NCI-H1105 treated with DMSO at 0.1 percent for 48 hours (cell line): ENCODE data around the gene GTF3C5.
A peak's percentile ranks its signal among the peaks of the same experiment; 100 is the strongest.
"Not testable (repeated sequence)": the region's sequence is repeated elsewhere in the genome, so short reads cannot be mapped to it uniquely, and the experiment has no call there.

Experiments
- DNase-seq: peaks from one replicate; lab custom pipeline; 2025; lab: John Stamatoyannopoulos, UW

Gene GTF3C5

DNA sequence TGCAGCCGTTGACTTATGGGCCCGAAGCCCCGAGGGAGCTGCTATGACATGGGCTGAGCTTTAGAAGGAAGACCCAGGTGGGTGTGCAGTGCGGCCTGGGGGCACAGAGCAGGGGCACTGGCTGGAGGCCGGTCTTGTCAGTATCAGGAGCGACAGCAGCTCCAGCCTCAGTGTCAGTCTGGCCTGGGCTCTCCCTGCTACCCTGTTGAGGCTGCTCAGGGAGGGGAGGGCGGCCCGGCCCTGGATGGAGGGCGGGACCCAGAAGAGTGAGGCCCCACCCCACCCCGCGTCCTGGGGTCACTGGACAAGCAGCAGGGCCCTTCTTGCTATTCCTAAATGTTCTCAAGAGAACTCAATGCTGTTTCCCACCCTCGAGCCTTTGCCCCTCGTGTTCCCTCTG is 34.3 kb upstream of the GTF3C5 start:
- no peak for DNase-seq

DNA sequence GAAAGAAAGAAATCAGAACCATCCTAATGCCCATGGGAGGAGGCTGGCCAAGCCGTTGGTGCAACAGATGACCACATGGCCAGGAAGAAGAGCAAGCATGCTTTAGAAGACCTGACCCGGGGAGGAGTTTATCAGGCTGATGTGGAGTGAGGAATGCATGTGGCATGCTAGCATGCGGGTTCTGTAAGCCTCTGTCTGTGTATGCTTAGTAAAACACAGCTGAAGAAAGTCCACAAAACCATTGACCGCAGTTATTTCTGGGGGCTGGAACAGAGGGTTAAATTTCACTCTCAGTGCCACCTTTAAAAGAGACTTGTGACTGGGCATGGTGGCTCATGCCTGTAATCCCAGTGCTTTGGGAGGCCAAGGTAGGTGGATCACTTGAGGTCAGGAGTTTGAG is 33.2 kb upstream of the GTF3C5 start:
- no peak for DNase-seq

DNA sequence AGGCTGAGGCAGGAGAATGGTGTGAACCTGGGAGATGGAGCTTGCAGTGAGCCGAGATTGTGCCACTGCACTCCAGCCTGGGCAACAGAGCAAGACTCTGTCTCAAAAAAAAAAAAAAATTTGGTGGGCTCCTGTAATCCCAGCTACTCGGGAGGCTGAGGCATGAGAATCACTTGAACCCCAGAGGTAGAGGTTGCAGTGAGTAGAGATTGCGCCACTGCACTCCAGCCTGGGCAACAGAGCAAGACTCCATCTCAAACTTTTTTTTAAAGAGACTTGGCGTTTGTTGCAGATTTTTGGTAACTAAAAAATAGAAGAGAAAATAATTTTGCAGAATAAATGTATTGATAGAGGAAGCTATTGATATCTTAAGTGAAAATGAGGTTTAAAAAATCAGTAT is 32.6 kb upstream of the GTF3C5 start:
- DNase-seq = not testable (repeated sequence)

DNA sequence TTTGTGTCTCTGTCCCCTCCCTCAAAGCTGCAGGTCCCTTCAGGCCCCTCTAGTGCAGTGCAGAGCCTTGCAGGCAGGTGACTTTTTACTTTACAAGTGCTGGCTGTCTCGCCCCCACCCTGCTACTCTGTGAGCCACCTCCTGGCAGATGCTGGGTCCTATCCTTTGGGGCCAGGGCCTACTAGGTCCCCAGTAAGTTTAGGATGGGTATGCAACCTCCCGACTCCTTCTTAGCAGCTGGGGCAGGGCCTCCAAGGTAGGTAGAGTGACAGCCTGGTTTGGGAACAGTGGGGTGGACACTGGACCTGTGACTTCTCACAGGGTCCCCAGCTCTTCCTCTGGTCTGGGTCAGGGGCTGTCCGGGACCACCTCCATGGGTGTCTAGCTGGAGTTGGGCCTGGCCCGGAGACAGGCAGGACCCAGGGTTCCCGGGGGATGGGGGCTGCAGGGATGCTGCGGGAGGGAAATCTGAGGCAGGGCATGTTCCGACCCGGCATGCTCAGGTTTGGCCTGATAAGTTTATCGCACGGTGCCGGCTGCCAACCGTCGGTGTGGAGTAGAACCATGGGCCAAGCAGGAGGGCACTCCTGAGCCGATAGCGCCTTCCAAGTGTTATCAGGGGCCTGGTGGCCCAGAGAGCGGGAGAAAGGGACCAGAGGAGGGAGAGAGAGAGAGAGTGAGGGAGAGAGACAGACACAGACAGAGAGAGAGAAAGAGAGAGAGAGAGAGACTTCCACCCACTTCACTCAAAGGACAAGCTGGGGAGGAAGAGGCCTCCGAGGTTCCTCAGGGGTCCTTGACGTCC is 31.8 kb upstream of the GTF3C5 start:
- DNase-seq = no peak

DNA sequence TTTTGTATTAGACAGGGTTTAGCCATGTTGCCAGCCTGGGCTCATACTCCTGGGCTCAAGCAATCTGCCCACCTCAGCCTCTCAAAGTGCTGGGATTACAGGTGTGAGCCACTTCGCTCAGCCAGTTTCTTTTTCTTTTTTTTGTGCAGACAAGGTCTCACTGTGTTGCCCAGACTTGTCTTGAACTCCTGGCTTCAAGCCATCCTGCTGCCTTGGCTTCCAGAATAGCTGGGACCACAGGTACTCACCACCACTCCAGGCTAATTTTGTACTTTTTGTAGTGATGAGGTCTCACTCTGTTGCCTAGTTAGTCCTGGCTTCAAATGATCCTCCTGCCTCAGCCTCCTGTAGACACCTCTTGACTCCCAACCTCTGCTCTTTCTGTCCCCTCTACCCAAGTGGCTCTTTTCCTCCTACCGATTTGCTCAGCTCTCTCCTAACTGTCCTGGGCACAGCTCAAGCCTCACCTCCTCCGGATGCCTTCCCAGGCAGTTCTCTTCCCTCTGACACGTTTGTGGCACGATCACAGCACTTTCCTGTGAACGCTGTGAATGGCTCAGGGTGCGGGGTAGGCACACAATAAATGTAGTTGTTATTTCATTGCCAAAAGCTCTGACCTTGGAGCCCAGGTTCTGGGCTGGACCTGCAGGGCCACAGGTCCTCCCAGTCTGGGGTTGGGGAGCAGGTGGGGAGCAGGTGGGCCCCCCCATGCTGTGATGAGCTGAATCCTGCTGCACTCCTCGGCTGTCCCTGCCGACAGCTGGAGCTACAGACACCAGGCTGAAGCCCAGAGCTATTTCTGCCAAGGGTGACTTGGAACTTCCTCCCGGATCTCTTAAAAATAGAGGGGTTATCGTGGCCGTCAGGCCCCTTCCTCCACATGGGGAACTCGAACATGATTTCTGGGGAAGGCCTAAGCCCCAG is 28.4 kb upstream of the GTF3C5 start:
- peak; percentile 57 for DNase-seq

DNA sequence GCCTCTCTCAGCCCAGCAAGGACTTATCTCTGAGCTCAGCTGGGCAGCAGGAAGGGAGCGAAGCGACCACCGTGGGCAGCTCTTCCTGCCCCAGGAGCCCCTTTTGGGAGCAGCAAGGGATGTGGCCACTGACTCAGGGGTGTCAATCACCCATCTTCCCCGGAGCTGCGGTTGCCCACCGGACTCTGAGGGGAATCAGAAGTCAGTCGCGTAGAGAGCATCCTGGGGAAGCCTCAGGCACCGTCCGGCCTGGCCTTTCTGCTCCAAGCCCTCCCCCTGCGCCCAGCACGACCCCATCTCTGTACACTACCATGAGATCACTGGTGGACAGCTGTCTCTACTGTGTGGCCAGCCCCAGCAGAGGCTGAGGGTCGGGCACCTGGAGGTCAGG is 27.7 kb upstream of the GTF3C5 start:
- DNase-seq = no peak

DNA sequence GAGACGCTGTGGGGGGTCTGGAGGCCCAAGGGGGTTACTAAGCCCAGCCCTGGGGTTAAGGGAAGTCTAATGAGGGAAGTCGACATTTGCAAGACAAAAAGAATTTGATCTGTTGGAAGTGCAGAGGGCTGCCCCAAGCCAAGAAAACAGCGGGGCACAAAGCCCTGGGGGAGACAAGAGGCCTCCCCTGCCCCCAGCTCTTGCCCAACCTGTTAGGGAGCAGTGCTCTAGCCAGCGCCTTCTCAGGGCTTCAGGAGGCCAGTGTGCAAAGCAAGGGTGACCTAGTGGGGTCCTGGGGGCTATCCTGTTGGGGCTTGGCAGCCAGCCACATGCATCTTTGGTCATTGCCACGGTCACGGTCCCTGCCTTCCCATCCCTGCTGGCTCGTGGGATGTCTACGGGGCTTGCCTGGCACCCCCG is 27.1 kb upstream of the GTF3C5 start:
- DNase-seq = no peak

DNA sequence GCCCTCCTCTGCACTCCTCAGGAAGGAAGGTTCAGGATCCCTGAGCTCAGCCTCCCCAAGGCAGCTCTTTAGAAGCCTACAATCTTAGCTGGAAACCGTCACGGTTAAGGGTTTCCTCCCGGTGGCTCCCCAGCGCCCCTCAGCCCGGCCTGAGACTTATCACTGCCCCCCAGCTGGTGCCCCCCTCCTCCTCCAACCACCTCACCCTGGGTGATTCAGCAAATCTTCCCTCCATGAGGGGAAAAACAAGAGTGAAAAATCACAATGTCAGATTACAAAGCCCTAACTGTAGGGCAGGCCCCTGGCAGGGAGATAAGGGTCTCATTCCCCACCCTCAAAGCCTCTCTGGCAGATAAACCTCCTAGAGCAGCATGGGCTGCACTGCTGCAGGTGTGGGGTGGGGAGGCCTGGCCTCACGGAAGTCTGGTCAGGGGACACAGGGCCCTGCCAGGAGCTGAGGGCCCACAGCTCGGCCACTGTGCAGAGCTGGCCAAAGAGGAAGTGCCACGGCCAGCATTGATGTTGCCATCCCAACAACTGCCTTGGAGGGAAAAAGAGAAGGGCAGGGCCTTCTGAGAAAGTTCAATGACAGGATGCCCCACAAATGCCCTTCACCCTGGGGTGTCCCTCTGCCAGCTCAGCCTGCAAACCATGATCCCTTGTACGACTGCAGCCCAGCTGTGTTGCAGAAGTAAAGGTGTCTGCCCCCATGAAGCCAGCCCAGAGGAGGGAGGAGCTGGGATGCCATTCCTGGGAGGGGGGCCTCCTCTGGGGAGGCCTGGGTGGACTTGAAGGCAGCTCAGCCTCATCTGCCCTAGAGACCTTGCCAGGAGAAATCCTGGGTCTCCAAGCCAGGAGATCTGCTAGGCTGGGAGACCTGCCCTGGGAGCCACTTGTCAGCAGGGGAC is 26.5 kb upstream of the GTF3C5 start:
- DNase-seq = no peak

DNA sequence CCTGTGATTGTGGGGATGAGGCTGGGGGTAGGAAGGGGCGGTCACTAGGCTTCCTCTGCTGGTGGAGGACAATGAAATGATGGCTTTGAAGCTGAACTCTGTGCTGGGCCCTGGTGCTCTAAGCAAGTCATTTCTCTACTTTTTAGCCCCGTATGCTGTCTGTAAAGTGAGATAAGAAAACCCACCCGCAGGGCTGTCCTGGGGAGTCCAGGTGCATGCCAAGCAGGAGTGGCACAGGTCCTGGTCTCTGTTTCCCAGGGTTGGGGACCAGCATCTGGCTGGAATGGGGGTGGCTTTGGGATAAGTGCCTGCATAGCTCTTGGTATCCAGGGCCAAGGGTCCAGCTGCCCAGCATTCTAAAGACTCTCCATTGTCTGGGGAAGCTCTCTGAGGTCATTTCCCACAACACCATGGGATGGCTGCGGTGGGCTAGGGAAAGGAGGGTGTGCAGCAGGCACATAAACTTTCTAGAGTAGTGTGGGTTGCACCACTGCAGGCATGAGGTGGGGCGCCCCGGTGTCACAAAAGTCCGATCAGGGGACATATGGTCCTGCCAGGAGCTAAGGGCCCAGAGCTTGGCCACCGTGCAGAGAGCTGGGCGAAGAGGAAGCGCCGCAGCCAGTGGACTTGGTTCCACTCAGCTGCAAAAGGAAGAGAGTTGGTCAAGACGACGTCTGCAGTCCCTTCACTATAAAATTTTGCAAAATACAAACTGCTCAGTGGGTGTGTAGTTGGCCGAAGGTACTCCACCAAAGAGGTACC is 25.6 kb upstream of the GTF3C5 start:
- DNase-seq = no peak

DNA sequence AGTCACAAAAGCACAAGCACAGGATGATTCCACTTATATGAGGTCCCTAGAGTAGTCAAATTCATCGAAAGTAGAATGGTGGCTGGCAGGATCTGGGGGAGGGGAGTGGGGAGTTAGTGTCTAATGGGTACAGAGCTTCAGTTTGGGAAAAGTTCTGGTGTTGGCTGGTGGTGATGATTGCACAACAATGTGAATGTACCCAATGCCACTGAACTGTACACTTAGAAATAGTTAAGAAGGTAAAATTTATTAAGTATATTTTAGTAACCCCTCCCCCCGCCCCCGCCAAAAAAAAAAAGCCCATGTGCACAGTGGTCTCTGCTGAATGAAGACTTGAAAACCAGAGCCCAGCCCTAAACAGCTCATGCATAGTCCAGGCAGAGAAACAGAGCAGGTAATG is 24.8 kb upstream of the GTF3C5 start:
- DNase-seq = no peak

DNA sequence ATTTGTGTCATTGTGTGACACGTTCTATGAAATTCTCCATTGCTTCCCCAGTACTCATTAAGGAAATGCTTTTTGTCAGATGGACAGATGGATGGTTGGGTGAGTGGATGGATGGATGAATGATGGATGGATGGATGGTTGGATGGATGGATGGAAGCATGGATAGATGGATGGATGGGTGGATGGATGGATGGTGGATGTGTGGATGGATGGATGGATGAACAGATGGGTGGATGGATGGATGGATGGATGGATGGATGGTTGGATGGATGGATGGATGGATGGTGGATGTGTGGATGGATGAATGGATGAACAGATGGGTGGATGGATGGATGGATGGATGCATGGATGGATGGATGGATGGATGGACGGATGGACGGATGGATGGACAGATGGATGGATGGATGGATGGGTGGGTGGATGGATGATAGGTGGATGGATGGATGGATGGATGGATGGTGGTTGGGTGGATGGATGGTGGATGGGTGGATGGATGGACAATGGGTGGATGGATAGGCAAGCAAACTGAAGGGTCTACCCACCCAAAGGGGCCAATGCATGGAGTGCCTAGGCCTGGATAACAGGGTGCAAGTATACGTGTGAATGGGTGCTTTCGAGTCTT is 24.0 kb upstream of the GTF3C5 start:
- DNase-seq = no peak

DNA sequence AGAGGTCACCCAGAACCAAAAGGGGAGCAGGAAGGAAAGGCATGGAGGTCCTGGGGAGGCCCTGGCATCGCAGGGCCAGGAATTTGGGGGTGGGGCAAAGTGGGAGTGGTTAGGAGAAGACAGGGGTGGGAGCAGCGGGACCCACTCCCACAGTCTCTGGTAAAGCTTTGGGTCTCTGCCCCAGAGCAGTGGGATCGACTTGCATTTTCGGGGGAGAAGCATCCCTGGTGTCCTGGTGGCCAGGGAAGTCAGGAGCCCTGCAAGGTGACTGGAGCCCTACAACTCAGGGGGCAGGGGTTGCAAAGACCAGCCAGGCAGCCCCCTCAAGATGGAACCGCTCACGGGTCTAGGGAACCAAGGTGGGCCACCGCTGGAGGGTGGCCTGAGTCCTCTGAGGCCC is 22.4 kb upstream of the GTF3C5 start:
- no peak for DNase-seq

DNA sequence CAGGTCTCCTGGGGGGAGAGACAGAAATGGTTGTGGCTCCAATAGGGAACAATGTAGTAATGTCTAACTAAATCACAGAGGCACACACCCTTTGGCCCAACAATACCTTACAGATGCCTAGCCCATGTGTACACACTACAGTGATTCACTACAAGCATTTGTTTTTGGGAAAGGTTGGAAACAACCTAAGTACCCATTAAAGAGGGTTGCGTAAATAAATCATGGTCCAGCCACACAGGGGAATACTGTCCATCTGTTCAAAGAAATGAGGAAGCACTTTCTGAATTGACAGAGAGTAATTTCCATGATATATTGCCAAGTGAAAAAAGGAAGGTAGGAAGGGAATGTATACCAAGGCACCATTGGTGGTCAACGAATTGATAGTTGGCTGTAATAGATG is 22.0 kb upstream of the GTF3C5 start:
- DNase-seq = no peak

DNA sequence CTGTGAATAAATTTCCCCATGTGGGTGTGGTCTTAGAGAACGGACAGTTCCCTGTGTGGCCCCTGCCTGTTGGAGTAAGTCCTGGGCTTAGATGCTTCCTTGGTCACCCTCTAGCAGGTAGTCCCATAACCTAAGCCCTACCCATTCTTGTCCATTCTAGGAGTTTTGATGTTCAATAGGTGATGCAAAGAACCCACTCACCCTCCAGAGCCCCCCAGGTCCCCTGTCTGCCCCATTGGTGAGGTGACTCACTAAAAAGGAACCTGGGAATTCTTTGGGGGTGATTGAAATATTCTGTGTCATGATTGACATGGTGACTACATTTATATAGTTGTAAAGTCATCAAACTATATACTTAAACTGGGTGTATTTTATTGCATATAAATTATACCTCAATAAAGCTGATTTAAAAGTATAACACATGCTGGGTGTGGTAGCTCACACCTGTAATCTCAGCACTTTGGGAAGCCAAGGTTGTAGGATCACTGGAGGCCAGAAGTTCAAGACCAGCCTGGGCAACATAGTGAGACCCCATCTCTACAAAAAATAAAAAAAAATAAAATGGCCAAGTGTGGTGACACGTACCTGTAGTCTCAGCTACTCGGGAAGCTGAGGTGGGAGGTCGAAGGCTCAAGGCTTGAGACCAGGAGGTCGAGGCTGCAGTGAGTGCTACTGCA is 20.8 kb upstream of the GTF3C5 start:
- no peak for DNase-seq

DNA sequence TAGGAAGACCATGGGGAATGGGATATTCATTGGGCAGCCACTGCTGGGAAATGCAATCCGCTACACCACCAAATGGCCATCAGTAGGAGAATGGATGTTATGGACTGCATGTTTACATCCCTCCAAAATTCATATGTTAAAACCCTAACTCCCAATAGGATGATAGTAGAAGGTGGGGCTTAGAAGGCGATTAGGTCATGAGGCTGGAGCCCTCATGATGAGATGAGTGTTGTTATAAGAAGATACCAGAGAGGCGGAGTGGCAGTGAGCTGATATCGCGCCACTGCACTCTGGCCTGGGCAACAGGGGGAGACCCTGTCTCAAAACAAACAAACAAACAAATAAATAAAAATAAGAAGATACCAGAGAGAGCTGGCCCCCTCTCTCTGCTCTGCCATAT is 16.1 kb upstream of the GTF3C5 start:
- no peak for DNase-seq

DNA sequence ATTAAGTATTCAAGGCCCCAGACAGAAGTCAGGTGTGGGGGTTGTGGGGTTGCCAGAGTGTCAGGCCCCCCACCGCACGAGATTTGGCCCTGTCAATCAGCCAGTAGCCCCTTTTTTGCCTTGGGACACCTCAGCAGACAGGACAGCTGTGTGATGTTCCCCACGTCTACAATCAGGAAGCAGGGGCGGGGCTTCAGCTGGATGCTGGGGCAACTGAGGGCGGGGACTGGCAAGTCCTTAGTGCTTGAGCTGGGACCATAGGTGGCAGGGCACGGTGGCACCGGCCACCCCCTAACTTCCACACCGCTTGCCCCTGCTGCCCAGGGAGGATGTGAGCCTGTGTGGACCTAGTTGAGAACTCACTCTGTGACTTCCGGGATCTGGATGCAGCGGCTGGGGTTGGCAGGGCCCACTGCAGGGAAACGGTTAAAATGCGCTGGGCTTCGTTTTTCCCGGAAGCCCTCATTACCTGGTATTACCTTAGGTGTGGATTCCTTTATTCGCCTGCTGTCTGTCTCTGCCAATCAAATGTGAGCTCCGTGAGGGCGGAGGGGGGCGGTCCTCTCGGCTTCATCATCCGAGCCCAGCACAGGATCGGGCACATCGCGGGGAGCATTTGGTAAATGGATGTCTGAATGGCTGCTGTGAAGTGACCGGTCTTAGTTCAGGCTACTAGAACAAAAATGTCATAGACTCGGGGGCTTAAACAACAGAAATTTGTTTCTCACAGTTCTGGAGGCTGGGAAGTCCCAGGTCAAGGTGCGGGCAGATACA is 7.5 kb upstream of the GTF3C5 start:
- DNase-seq = no peak

DNA sequence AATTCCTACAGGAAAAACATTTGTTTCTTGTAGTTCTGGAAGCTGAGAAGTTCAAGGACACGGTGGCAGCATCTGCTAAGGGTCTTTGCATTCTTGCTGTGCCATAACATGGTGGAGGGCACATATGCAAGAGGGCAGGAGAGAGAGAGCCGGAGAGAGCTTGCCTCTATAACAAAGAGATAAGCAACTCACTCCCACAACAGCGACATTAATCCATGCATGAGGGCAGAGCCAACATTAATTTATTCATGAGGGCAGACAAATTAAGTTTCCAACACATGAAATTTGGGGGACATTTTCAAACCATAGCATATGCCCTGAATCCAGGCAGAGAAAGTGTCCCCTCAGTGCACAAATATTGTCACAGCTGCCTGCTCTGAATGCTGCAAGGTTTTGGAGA is 4.4 kb upstream of the GTF3C5 start:
- no peak for DNase-seq

DNA sequence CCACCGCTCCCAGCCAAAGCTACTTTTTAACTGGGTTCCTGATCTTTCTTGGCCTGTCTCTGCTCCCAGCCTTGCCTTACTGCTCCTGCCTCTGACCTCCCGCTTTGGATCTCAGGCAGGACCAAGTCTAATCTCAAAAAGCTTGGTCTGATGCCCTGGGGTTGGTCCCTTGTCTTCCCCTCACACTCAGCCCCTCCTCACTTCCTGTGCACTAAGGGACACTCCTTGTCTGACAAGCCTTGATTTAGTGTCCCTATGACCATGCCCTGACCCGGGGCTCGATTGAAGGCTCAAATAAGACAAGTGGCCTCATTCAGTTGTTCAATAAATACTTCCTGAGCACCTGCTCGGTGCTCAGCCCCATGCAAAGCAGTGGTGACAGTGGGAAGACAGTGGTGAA is 3.7 kb upstream of the GTF3C5 start:
- no peak for DNase-seq

DNA sequence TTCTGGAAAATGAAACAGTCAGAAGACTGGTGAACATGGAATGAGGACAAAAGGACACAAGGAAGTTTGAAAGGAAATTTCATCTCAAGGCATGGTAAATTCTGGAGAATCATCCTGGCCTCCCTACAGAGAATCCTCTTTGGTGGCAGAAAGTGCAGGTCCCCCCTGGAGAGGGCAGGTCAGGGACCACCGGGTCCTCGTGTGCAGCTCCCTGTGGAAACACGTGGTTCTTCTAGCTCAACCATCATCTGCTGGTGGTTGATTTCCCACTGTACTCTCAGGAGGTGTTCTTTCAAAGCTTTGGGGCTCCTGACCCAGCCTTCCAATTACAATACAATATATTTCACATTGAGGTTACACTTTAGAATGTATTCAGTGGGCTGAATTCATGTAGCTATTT is 2.6 kb upstream of the GTF3C5 start:
- no peak for DNase-seq

DNA sequence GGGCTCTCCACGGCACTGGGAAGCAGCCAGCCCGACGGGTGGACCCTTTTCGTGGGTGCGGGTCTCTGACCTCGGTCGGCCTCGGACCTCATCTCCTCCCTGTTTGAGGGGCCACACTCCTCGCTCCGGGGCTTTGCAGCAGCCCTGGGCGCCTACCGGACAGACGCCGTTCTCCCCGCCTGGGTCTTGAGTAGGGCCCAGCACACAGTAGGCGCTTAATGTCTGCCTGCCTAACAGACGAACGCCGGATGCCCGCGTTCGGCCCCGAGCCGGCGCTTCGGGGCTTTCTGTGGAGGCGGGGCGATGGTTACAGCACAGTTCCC is 842 bp upstream of the GTF3C5 start:
- DNase-seq = no peak
